HG03066 (cell line): ENCODE results near the gene PRKCQ.
"Not testable (repeated sequence)": the region's sequence is repeated elsewhere in the genome, so short reads cannot be mapped to it uniquely, and the experiment has no call there.

Experiments
- ATAC-seq: cut with Tn5 transposase; IDR thresholded peaks from one replicate; pipeline ENCODE4 v1.9.1; 2021; ENCODE audit warnings: low read depth; ENCODE audit not compliant: unreplicated experiment

The PRKCQ gene

DNA sequence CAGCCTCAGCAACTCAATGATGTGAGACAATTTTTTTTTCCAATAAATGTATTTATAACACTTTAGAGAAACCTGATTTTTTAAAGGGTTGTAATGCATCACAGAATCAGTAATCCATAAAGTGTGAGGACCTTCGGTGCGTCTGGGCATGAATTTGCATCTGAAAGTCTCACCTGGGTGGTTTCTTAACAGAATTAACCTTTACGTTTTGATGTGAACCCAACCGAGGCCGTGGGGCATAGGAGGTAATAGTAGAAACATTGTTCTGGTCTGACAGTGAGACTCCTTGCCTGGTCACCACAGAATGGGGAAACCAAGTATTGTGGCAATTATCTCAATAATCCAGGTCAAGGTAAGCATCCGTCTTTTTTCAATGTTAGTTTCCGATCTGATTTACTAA is 114.6 kb downstream of the PRKCQ start:
- no peak for ATAC-seq

DNA sequence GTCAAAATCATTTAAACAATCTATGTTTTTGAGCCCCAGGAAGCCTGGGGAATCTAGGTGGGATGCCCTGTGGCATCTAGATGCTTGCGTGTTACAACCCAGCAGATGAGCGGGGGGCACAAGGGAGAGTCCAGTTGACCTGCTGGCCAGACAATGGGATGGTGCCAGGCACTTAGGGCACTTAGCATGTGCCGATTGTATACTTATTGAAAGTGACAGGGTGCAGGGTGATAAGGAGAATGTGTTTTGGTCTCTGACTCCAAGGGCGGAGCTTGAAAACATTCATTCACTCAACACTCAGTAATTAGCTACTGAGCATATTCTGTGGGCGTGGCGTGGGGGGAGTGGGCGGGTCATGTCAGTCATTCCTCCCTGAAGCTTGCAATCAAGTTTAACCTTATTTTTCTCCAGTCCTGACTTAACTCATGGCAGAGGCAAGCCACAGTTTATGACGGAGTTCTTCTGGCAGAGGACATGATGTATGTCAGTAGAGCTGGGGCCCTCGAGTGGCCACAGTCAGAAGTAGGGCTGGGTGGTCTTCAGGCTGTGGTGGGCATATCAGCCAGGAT is 115.1 kb downstream of the PRKCQ start:
- ATAC-seq = no peak

DNA sequence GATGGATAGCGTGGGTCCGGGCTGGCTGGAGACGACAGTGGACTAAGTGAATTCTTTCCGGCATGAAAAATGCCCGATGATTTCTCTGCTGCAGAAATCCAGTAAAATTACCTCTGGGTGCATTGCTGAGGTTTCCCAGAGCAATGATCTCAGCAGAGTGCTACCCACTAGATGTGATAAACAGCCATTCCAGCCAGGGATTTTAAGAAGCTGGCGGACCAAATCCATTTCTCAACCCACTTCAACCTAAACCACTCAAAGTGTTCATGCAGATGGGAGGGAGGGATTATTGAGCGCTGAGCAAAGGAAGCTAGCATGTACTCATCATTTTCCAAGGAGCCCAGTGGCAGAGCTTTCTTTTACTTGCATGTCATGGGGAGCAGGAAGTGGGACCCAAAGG is 116.7 kb downstream of the PRKCQ start:
- ATAC-seq = no peak

DNA sequence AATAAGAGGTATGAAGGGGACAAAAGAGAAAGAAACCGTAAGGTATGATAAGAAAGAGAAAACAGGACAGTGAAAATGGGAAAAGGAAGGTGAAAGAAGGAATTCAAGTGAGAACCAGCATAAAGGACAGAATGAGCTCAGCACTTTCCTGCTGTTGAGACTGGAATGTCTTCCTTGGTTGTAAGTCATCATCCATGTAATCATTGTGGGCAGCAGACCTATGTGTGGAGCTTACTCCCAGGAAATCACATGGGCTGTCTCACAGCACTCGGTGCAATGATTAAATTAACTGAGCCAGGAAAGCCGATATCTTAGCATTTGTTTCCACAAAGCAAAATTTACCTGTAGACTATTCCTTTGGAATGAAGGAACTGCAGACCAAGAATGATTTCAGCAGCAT is 118.1 kb downstream of the PRKCQ start:
- no peak for ATAC-seq

DNA sequence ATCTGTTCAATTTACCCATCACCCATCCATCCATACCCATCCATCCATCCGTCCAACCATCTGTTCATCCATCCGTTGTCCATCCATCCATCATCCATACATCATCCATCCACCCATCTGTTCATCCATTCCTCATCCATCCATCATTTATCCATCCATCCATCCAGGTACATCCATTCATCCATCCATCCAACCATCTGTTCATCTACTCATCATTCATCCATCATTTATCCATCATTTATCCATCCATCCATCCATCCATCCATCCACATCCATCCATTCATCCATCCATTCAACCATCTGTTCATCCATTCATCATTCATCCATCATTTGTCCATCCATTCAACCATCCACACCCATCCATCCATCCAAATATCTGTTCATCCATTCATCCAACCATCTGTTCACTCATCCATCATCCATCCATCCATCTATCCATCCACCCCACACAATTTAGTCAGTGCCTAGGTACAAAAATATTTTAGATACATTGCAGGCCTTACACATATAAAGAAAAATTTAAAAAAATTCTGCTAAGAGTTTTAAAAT is 119.1 kb downstream of the PRKCQ start:
- ATAC-seq = no peak

DNA sequence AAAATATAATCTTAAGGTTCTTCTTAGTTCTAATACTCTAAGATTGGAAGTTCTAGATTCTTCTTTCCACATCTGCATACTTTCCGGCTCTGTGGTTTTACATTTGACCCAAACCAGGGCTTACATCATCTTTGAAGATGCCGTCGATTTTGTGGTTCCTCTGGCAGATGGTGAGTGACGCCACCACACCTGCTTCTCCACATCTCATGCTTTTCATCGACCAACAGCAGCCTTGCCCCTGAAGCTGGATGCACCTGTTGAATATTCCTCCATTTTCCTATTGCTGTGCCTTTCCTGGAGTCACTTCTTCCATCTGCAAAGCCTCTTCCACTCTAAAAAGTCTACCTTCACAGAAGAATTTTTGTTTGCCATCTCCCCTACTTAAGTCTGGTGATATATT is 121.3 kb downstream of the PRKCQ start:
- ATAC-seq = no peak

DNA sequence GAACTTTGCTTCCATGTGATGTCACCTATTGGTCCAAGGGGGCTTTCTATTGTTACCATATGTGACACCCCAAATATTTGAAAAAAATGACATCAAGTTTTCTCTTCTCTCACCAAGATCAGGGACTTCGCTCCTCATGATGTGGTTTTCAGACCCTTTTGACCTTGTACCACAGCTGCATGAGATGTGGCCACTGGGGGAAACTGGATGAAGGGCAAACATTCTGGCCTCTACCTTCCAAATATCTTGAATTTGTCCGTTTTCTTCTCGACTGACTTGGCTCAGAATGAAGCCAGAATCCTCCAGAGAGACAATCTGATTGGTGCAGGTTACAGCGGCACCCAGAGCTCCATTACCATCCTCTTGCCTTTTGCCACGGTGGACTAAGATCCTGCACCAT is 122.7 kb downstream of the PRKCQ start:
- ATAC-seq = no peak

DNA sequence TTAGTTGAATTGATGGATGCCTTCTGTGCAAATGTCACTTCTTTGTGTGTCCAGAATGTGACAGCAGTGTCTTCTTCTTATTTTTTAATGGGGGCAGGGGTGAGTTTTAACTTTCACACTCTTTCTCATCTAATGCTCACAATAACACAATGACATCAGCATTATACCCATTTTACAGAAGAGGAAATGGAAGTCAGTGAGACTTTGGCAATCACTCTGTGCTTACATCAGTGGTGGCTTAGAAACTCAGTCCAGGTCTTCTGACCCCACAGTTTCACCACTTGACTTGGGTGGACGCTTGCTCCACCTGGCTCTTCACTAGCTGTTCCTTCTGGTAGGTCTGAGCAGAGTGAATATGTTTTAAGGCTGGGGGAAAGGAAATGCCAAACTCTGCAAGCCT is 124.0 kb downstream of the PRKCQ start:
- no peak for ATAC-seq

DNA sequence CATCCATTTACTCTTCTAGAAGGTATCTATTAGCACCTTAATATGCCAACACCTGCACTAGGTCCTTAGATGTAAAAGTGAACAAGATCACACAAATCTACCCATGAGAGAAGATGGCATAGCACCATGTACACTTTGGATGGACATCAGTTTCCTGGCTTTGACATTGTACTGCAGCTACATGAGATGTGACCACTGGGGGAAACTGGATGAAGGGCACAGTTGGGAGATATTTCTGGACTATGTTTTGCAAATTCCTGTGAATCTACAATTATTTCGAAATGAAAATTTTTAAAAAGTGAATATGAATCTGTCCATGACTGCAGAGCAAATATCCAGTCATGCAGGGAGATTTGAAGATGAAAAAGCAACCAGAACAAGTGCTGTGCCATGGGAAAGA is 124.5 kb downstream of the PRKCQ start:
- ATAC-seq = no peak

DNA sequence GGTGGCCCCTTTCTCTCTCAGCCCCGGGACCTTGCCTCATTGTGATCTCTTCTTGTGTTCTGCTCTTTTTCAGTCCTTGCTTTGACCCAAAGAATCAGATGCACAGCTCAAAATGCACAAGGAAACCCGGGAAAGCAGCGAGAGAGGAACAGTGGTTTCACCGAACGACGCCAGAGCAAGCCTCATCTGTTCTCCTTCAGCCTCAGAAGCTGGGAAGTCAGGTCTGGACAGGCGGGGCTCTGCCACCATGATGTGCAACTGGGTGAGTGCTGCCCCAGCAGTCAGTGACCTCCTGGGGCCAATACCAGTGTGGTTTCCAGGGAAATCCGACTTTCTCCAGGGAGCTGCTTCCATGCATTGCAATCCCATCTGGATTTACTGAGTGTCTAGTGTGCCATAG is 133.4 kb downstream of the PRKCQ start:
- no peak for ATAC-seq

DNA sequence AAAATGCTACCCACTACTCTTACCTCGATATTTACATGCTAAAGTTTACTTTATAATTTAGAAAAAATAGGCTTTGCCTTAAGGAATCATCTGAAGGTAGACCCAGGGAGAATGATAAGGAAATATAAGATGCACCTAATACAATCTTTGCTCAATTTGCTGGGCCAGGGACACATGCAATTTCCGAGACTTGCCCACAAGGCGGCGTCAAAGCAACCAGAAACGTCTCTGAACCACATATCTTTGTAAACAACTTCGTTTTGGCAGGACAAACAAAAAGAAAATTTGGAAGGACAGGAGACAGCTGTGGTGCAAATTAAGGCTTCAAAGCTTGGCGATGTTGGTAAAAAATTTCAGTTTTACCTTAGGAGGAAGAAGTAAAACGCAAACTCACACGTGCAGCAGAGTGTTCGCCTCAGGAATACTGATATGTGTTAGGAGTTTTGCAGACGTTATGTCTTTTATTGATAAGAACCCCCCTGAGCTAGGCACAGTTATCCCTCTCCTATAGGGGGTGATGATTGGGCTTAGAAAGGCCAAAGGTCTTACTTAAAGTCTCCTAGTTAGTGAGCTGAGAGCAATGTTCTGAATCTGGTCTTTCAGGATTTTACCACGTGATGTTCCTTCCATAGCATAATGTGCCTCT is 134.3 kb downstream of the PRKCQ start:
- no peak for ATAC-seq

DNA sequence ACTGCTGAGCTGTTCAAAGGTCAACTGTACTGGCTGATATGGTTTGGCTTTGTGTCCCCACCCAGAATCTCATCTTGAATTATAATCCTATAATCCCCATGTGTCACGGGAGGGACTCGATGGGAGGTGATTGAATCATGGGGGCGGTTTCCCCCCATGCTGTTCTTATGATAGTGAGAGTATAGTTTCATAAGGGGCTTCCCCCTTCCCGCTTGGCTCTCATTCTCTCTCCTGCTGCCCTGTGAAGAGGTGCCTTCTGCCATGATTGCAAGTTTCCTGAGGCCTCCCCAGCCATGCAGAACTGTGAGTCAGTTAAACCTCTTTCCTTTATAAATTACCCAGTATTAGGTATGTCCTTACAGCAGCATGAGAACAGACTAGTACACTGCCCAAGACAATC is 140.2 kb downstream of the PRKCQ start:
- ATAC-seq = not testable (repeated sequence)

DNA sequence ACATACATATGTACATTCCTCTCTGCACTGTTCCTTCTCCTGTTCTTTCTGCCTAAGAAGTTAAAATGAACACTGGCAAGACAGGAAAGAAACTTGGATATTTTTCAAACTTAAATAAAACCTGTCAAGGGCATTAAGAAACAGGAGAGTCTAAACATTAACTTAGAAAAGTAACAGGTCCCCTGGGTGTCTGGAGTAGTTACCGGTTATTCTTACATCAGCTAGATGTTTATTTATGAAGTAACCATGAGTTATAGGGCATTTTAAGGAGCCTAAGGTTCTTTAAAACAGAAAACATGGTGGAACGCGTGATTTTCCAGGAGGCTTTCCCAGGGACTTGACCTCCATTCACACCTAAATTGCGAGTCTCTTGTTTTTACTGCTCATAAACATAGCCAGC is 148.2 kb downstream of the PRKCQ start:
- no peak for ATAC-seq

DNA sequence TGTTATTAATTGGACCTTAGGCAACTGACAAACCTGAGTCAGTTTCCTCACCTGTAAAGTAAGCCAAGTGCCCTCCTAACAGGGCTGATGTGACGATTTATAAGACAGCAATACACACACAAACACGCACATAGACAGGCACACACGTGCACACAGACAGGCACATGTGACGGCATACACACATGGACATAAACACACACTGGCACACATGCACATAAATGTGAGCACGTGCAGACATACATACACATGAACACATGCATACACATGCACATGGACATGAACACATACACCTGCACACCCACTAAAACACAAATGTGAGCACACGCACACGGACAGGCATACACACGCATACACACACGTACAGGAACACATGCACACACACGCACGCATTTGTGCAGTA is 148.9 kb downstream of the PRKCQ start:
- no peak for ATAC-seq

DNA sequence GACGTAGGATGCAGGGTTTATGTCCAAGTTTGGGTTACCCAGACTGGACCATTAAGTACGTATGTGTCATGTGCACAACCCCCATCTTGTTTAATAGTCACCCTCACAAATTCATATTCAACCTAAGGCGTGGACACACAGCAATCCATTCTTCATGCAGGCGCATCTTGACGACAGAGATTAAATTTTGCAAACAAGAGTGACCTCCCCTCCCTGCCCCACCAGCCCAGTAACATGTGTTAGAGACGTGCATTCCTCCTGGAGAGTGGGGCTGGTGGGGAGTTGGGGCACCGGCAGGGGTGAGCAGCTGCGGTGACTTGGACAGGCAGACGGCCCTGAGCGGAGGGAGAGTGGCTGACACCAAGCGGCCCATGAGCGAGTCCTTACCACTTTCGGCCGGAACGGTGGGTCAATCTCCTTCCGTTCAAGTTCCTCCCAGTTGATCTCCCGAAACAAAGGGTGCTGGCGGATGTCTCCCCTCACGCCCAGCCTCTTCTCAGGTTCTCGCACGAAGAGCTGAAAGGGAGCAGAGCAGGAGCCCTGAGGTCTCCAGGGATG is 149.6 kb downstream of the PRKCQ start:
- no peak for ATAC-seq

DNA sequence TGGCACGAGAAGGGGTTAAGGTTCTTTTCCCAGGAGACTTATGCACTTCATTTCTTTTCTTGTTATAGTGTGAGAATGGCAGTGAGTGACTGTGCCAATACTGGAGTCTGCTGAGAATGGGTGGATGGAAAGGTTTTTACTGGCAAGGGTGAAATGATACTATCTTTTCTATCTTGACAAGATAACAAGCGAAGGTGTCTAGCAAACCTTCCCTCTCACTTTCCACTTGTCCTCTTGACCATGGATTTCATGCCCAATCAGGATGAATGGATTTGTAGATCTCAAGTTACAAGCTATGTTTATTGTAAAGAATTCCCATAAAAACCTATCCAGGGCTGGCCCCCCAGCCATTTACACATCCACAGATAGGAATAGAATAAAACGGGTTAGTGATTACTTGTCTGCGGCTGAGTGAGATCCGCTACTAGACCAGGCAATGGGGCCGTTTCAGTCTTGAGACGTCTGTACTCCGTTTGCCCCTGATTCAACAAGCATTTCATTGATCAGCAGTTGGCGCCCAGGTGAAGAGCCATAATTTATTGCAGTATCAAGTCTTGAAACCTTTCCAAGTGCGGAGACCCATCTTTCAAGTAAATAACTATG is 152.6 kb downstream of the PRKCQ start:
- no peak for ATAC-seq

DNA sequence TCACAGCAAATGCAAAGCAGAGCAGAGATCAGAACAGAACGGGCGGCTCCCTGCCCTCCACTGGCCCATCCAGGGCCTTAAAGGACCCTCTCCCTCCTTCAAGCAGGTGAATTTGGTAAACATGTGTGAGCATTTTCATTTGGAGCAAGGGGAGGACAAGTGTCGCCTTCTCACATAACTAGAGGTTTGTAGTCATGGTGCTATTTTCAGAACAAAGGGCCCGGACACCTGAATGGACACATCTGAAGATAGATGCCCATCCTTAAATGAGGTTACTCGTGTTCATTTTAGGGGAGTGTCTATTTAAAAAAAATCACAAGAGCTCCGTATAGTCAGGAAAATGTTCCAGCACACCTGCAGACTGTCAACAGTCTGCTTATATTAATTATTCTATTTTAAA is 153.8 kb downstream of the PRKCQ start:
- ATAC-seq = no peak

DNA sequence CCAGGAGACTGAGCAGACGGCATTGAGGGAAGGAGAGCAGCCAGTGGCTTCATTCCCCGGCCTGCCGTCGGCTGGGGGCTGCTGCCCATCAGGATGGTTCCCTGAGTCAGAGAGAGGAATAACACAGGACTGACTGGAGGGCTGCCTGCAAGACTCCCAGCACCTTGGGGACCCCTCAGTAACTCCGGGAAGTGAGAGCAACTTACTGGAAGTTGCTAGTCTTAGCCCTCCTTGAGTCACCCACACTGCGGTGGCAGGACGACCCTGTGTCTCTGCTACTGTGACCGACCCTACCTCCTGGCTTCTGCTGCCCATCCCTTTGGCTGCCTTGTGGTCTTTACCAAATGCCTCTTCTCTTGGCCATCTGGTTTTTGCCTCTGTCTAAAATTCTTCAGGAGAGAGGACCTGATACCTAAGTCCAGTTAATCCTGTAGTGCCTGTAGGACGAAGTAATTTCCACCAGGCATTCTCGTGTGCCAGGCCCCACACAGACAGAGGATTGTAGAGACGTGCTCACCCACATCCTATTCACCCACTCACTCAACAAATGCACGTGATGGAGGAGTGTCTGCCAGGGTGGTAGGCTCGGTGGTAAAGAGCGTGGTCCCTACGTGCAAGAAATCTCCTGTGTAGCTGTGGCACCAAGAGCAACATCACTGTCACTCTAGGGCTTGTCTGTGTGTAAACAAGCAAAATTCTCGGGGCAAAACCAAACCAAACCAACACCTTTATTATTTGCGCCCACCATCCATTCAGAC is 156.5 kb downstream of the PRKCQ start:
- no peak for ATAC-seq

DNA sequence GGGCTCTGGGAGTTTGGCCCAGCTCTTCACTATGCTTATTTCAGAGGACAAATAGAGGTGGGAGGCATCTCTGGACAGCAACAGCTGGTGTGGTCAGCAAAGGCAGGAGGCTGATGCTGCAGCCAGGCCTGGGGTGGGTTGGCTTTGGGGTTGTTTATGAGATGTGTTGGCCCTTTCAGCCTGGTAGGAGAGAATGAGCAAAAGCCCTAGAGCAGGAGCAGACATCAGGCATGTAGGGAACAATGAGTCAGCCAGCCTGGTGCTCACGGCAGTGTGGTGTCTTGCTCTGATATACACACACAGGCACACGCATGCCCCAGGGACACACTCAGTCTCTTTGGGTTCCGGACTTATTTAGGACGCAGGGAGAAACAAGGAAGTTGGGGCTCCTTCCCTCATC is 157.1 kb downstream of the PRKCQ start:
- no peak for ATAC-seq

DNA sequence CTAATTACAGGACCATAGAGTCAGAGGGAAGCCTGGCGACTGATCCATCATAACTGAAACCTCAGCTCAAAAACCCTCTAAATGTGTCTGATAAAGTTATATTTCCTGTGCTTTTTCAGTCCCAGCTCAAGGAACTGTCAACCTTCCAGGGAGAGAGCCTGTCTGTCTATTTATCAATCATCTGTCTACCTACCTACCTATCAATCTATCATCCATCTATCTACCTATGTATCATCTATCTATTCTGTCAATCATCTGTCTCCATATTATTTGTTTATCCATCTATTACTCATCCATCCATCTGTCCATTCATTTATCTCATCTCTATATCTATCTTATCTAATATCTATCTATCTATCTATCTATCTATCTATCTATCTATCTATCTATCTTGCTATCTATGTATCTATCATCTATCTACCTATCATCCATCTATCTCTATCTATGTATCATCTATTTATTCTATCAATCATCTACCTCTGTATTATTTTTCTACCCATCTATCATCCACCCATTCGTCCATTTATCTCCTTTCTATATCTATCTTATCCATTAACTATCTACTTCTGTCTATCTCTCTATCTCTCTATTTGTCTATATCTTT is 161.4 kb downstream of the PRKCQ start:
- no peak for ATAC-seq

DNA sequence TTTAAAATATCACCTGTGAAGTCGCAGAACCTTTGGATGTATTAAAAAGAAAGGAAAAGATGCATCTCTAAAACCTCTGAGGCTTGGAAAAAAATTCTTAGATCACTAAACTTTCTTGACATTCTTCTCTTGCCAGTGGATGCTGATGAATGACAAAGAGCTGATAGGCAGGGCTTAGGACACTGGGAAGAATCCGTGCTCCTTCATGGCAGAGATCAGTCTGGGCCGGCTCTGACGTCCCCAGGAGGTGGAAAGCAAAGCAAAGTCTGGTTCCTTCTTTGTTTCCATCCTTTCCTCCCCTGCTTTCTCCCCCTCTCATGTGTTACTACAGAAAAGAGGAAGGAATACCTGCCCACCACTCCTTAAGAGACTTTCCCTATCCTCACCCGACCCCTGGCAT is 161.9 kb downstream of the PRKCQ start:
- no peak for ATAC-seq
